Osteocyte (in vitro differentiated cells): Measurements from ENCODE around the gene CCNDBP1. TPM values are rescaled to one million over a fixed set of nuclear protein-coding genes. Genes with fewer than 3 reads are reported as not detected.

Source experiments
- DNase-seq: peaks from one replicate; pipeline ENCODE4 v3.0.0; 2021; ENCODE audit warnings: mixed read lengths; ENCODE audit not compliant: unreplicated experiment; ENCODE audit errors: extremely low spot score
- H3K27ac Mint-ChIP-seq: one replicate; pipeline ENCODE4 v1.8.0; 2021; ENCODE audit warnings: mild to moderate bottlenecking, mixed read lengths; ENCODE audit not compliant: unreplicated experiment
- H3K27me3 Mint-ChIP-seq: one replicate; pipeline ENCODE4 v1.8.0; 2021; ENCODE audit warnings: mixed read lengths; ENCODE audit not compliant: unreplicated experiment
- H3K36me3 Mint-ChIP-seq: one replicate; pipeline ENCODE4 v1.8.0; 2021; ENCODE audit warnings: mixed read lengths; ENCODE audit not compliant: unreplicated experiment
- H3K4me1 Mint-ChIP-seq: one replicate; pipeline ENCODE4 v1.8.0; 2021; ENCODE audit warnings: mixed read lengths; ENCODE audit not compliant: unreplicated experiment
- H3K4me3 Mint-ChIP-seq: one replicate; pipeline ENCODE4 v1.8.0; 2021; ENCODE audit warnings: mild to moderate bottlenecking, moderate library complexity, mixed read lengths; ENCODE audit not compliant: unreplicated experiment
- H3K9me3 Mint-ChIP-seq: one replicate; pipeline ENCODE4 v1.8.0; 2021; ENCODE audit warnings: mixed read lengths; ENCODE audit not compliant: unreplicated experiment
- long read RNA-seq: library from polyadenylated mRNA; unstranded; transcript quantifications from one replicate; pipeline ENCODE4 v2.0.0, GENCODE V29; 2021
- total RNA-seq: library from RNA; stranded (reverse); gene quantifications from 2 replicates; pipeline ENCODE4 v1.2.1, GENCODE V29; 2021
- TF ChIP-seq, protein P1 (sequence below): fragments of 200-600 bp; sonication (generic); IDR thresholded peaks from 2 replicates; pipeline ENCODE4 v1.5.0; 2021; ENCODE audit warnings: antibody characterized with exemption, mild to moderate bottlenecking, moderate library complexity

Gene CCNDBP1, protein sequence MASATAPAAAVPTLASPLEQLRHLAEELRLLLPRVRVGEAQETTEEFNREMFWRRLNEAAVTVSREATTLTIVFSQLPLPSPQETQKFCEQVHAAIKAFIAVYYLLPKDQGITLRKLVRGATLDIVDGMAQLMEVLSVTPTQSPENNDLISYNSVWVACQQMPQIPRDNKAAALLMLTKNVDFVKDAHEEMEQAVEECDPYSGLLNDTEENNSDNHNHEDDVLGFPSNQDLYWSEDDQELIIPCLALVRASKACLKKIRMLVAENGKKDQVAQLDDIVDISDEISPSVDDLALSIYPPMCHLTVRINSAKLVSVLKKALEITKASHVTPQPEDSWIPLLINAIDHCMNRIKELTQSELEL
- total RNA-seq = 39.4 and 39.6 TPM in 2 replicates
- long read RNA-seq, transcript CCNDBP1-204 (10 exons, 1,450 nt) = minor isoform, 5 of 288 reads
- long read RNA-seq, transcript CCNDBP1-201 (11 exons, 3,660 nt) = major isoform, 245 of 288 reads
- long read RNA-seq, partial matches to known transcripts = 14 of 288 reads
- long read RNA-seq, other reads (novel, unspliced or antisense) = 12 of 288 reads

DNA sequence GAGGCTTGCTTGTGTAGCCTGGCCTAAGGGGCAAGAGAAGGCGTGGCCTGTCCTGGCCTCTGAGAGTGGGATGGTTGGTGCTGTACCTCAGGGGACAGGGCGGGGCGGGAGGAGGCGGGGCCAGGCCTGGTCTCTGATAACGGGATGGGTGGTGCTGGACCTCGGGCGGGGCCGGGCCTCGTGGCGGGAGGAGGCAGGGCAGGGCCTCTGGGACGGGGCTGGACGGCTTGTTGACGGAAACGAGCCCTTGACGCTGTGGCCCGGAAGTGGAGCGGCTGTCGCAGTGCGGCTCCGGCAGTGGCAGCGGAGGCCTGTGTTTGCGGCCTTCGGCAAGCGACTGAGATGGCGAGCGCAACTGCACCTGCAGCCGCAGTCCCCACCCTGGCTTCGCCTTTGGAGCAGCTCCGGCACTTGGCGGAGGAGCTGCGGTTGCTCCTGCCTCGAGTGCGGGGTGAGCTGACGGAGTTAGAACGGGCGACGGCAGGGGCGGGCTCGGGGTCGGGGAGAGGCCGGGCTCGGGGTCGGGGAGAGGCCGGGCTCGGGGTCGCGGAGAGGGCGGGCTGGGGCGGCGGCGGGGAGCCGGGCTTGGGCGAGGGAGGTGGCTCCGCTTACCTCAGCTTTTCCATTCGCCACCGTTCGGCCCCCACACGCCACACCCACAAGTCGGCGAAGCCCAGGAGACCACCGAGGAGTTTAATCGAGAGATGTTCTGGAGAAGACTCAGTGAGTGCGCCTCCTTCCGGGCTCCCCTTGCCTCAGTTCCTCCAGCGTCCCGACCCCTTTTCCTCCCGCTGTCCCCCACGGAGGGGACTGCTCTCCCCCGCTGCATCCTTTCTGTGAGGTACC, at the start of gene CCNDBP1:
TSS of gene CCNDBP1 (plus strand) at position 247 of the 846 bp plus-strand sequence. CDS start at position 343, 96 bp downstream.
- H3K9me3 Mint-ChIP-seq = no peaks in the 10 kb centered on the region
- H3K4me3 Mint-ChIP-seq = peak within 1 kb of the TSS; percentile 91
- peak; percentile 91 for DNase-seq
- TF ChIP-seq, protein P1, sequence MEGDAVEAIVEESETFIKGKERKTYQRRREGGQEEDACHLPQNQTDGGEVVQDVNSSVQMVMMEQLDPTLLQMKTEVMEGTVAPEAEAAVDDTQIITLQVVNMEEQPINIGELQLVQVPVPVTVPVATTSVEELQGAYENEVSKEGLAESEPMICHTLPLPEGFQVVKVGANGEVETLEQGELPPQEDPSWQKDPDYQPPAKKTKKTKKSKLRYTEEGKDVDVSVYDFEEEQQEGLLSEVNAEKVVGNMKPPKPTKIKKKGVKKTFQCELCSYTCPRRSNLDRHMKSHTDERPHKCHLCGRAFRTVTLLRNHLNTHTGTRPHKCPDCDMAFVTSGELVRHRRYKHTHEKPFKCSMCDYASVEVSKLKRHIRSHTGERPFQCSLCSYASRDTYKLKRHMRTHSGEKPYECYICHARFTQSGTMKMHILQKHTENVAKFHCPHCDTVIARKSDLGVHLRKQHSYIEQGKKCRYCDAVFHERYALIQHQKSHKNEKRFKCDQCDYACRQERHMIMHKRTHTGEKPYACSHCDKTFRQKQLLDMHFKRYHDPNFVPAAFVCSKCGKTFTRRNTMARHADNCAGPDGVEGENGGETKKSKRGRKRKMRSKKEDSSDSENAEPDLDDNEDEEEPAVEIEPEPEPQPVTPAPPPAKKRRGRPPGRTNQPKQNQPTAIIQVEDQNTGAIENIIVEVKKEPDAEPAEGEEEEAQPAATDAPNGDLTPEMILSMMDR = peak; percentile 65
- H3K27me3 Mint-ChIP-seq = no peaks in the 10 kb centered on the region
- peak within 1 kb of the TSS; percentile 85 for H3K27ac Mint-ChIP-seq
- peaks cover 15% of the 10 kb centered on the region for H3K4me1 Mint-ChIP-seq
- peaks cover 13% of the 10 kb centered on the region for H3K36me3 Mint-ChIP-seq

DNA sequence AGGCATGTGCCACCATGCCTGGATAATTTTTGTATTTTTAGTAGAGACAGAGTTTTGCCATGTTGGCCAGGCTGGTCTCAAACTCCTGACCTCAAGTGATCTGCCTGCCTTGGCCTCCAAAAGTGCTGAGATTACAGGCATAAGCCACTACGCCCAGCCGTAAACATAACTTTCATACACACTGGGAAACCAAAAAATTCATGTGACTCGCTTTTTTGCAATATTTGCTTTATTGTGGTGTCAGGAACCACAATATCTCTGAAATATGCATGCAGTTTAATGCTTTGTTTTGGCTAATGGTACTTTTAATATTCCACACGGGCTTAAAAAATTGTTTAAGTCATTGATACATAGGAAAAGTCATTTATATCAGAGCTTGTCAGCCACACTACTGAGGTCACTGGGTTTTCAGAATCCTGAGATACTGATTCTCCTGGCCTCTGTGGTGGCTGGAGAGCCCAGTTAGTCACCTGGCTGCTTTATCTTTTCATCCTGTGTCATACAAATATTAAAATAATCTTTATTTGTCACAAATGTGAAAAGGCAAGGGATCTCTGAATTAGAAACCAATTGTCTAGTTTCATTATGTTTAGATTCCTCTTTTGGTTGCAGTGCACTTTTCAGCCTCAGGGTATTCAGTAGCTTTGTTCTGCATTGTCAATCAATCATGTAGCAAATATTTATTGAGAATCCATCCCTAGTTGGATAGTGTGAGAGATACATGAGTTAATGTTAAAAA, 41.8 kb upstream of the CCNDBP1 start:
- H3K27ac Mint-ChIP-seq = no peak overlapping the region
- H3K4me1 Mint-ChIP-seq = no peaks in the 10 kb centered on the region
- DNase-seq = no peak

DNA sequence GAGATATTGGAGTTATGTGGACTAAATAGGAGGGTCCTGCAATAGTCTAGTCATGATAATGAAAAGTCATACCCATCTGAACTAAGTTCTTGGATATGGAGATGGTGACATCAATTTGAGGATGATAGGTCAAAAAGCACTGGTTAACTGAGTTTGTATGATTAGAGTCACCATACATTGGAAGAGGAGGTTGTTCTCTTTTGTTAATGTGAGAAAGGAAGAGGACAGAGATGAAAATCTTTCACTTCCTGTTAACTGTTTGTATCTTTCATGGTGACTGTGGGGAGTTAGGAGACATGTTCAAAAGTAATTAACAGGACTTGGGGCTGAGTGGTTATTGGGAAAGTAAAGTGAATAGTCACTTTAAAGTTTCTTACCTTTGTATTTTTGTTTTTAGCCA, 40.7 kb upstream of the CCNDBP1 start:
- no peaks in the 10 kb centered on the region for H3K4me1 Mint-ChIP-seq
- no peak for DNase-seq
- no peak overlapping the region for H3K4me3 Mint-ChIP-seq
- peaks cover 32% of the 10 kb centered on the region for H3K36me3 Mint-ChIP-seq
- no peaks in the 10 kb centered on the region for H3K27me3 Mint-ChIP-seq
- H3K27ac Mint-ChIP-seq = no peak overlapping the region
- no peaks in the 10 kb centered on the region for H3K9me3 Mint-ChIP-seq
- TF ChIP-seq, protein P1 = no peak

More for the DNA sequence above, 41.8 kb upstream of the CCNDBP1 start:
- no peaks in the 10 kb centered on the region for H3K9me3 Mint-ChIP-seq
- H3K27me3 Mint-ChIP-seq = no peaks in the 10 kb centered on the region
- TF ChIP-seq, protein P1 = no peak
- peaks cover 34% of the 10 kb centered on the region for H3K36me3 Mint-ChIP-seq
- no peak overlapping the region for H3K4me3 Mint-ChIP-seq

DNA sequence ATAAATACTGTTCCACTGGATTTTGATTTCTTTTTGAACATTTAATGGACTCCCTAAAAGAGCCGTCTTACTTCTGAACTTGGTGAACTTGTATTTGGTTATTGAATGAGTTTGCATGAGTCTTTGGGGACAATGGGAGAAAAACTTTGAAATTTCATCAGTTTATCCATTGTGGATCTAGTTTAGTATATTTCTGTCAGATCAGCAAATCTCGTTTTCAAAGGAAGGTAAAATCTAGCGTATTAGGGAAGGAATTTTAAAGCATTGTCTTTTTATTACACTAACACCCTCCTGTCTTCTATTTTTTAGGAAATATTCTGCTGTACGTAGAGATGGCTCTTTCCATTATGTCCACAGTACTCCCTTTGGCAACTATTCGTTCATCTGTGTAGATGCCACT, 39.0 kb upstream of the CCNDBP1 start:
- Mint-ChIP-seq H3K27ac (no peak overlapping the region), H3K9me3 (no peaks in the 10 kb centered on the region), H3K36me3 (peaks cover 26% of the 10 kb centered on the region), H3K27me3 (no peaks in the 10 kb centered on the region), H3K4me3 (no peak overlapping the region), H3K4me1 (peaks cover 7% of the 10 kb centered on the region)
- DNase-seq = no peak
- TF ChIP-seq, protein P1 = no peak
